ENCODE data around the gene CTBS.

- TF ChIP-seq POLR2A (IDR thresholded peaks at IDR 0.05) = no peak
- TF ChIP-seq CTCF (IDR thresholded peaks at IDR 0.05) = no peak
Observed at GRCh38 chr1:84597011-84597410, 22.8 kb upstream of the CTBS start.
